Prostate gland (tissue), 2 donors: Measurements from ENCODE around the gene LRCH1. TPM values are rescaled to one million over a fixed set of nuclear protein-coding genes. Genes with fewer than 3 reads are reported as not detected.

Experiments
- DNase-seq: peaks from one replicate; pipeline ENCODE4 v3.0.0-alpha.2; 2019; ENCODE audit warnings: low spot score
- H3K27ac ChIP-seq, 2 donors: fragments of 200-600 bp; sonication (generic); 2 replicates each; pipeline ENCODE4 v1.5.1; 2017 to 2019
- H3K27me3 ChIP-seq: fragments of 200-600 bp; sonication (generic); replicated peaks from 2 replicates; pipeline ENCODE4 v1.5.1; 2019; ENCODE audit not compliant: insufficient read depth
- H3K36me3 ChIP-seq, 2 donors: fragments of 200-600 bp; sonication (generic); 1 replicate in 1 of 2; 2 replicates in 1 of 2; pipeline versions ENCODE4 v1.5.1 to v1.8.1; 2017 to 2019
- H3K4me1 ChIP-seq: fragments of 200-600 bp; sonication (generic); replicated peaks from 2 replicates; pipeline ENCODE4 v1.5.1; 2019
- H3K4me3 ChIP-seq, 2 donors: fragments of 200-600 bp; sonication (generic); 2 replicates each; pipeline ENCODE4 v1.5.1; 2017 to 2019
- H3K9me3 ChIP-seq: fragments of 200-600 bp; sonication (generic); 2 replicates; pipeline ENCODE4 v1.5.1; 2017
- POLR2A ChIP-seq: fragments of 450-650 bp; IDR thresholded peaks from one replicate; pipeline ENCODE4 v1.6.1; 2016; ENCODE audit warnings: antibody characterized with exemption, mild to moderate bottlenecking
- POLR2AphosphoS5 ChIP-seq: sonication (generic); formaldehyde crosslinking; IDR thresholded peaks from one replicate; pipeline ENCODE4 v1.6.1; 2017; ENCODE audit warnings: antibody characterized with exemption
- WGBS: methylation state at CpG from one replicate; pipeline ENCODE4 v1.1.5; 2018; 5-methylcytosine and 5-hydroxymethylcytosine counted together
- intact Hi-C: fragments of 100-400 bp; cut with DNase I; formaldehyde crosslinking; loops from one replicate; pipeline ENCODE4 v1.14.2; 2022
- total RNA-seq, 2 donors: library from RNA; depleted of rRNA; stranded (reverse); fragments of >200 nt; gene quantifications; one replicate each; pipeline ENCODE4 v1.1.0, GENCODE V29; 2016
- TF ChIP-seq, protein P1 (sequence below), 4 experiments: fragments of 200-600 bp in 2 of 4; fragments of 450-650 bp in 2 of 4; sonication (generic) in 2 of 4; IDR thresholded peaks; 1 replicate in 3 of 4; 2 replicates in 1 of 4; pipeline ENCODE4 v1.5.1; 2016 to 2019; ENCODE audit warnings: antibody characterized with exemption in 4 of 4, mild to moderate bottlenecking in 2 of 4, moderate library complexity in 2 of 4

LRCH1 gene
- total RNA-seq, 2 donors from 2014 or later, result 14.8 to 17.2 TPM

- Histone ChIP-seq H3K27me3 (no peaks in the 10 kb centered on the region), H3K27ac (peak overlapping the region in 1 of 2 donors; percentile 13), H3K4me3 (no peak overlapping the region), H3K36me3 (no peaks in the 10 kb centered on the region), H3K4me1 (peaks cover 7% of the 10 kb centered on the region), H3K9me3 (no peaks in the 10 kb centered on the region)
- 88% methylated on average over 7 of the region's 7 CpGs for whole genome bisulfite sequencing
- no peak for DNase-seq
- intact Hi-C loops, result no loop called here
- no peak for TF ChIP-seq POLR2AphosphoS5
- TF ChIP-seq, protein P1, sequence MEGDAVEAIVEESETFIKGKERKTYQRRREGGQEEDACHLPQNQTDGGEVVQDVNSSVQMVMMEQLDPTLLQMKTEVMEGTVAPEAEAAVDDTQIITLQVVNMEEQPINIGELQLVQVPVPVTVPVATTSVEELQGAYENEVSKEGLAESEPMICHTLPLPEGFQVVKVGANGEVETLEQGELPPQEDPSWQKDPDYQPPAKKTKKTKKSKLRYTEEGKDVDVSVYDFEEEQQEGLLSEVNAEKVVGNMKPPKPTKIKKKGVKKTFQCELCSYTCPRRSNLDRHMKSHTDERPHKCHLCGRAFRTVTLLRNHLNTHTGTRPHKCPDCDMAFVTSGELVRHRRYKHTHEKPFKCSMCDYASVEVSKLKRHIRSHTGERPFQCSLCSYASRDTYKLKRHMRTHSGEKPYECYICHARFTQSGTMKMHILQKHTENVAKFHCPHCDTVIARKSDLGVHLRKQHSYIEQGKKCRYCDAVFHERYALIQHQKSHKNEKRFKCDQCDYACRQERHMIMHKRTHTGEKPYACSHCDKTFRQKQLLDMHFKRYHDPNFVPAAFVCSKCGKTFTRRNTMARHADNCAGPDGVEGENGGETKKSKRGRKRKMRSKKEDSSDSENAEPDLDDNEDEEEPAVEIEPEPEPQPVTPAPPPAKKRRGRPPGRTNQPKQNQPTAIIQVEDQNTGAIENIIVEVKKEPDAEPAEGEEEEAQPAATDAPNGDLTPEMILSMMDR (IDR thresholded peaks at IDR 0.05), result no peak
- TF ChIP-seq POLR2A, result no peak
Observed at GRCh38 chr13:46598140-46598819, 45.3 kb downstream of the LRCH1 start.

DNA sequence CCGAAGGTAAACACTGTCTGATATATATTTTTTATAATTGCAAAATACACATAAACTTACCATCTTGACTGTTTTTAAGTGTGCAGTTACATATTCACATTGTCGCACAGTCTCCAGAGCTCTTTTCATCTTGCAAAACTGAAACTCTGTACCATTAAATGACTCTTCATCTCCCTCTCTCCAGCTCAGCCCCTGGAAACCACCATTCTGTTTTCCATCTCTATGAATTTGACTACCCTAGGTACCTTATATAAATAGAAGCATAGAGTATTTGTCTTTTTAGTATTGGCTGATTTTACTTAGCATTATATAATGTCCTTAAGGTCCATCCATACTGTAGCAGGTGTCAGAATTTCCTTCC is 45.8 kb downstream of the LRCH1 start:
- no peak for TF ChIP-seq POLR2AphosphoS5
- TF ChIP-seq POLR2A, result no peak
- TF ChIP-seq, protein P1 (IDR thresholded peaks at IDR 0.05), result no peak
- Histone ChIP-seq H3K4me3 (no peak overlapping the region), H3K9me3 (no peaks in the 10 kb centered on the region), H3K27me3 (no peaks in the 10 kb centered on the region), H3K36me3 (no peaks in the 10 kb centered on the region), H3K4me1 (peaks cover 7% of the 10 kb centered on the region), H3K27ac (no peak overlapping the region)
- intact Hi-C loops, result no loop called here
- 89% methylated on average over 2 of the region's 2 CpGs for WGBS
- DNase-seq, result no peak

DNA sequence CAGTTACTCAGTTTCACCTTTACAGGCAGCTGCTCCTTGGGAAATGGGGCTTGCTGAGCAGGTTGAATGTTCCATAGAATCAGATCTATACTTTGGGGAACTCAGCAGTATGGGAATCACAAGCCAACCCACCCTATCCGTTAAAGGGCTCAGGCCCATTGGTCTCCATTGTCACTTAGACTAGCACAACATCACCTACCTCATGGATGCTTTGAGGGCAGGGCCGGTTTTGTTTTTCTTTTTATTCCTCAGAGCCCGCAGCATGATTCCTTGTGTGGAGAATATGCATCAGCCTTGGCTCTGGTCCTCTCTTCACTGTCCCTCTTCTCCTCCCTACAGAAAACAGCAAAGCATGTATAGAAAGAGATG is 48.0 kb downstream of the LRCH1 start:
- no peaks in the 10 kb centered on the region for H3K9me3 ChIP-seq
- H3K4me3 ChIP-seq, result no peak overlapping the region
- intact Hi-C loops, result no loop called here
- no peaks in the 10 kb centered on the region for H3K27me3 ChIP-seq
- H3K4me1 ChIP-seq, result peaks cover 5% of the 10 kb centered on the region
- no peaks in the 10 kb centered on the region for H3K36me3 ChIP-seq
- WGBS, result 89% methylated on average over 3 of the region's 3 CpGs
- no peak overlapping the region for H3K27ac ChIP-seq
- no peak for DNase-seq
- TF ChIP-seq, protein P1 (IDR thresholded peaks at IDR 0.05), result no peak
- TF ChIP-seq POLR2AphosphoS5 (no peak), POLR2A (no peak)

DNA sequence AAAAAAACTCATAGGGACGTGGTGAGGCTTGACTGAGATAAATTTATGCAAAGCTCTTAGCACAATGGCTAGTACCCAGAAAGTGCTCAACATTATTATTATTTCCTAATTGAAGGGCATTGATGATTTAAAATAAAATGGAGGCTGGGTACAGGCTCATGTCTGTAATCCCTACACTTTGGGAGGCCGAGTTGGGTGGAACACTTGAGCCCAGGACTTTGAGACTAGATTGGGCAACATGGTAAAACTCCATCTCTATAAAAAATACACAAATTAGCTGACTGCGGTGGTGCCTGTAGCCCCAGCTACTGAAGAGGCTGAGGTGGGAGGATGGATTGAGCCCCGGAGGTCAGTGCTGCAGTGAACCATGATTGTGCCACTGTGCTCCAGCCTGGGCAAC is 49.6 kb downstream of the LRCH1 start:
- no peaks in the 10 kb centered on the region for H3K9me3 ChIP-seq
- 94% methylated on average over 4 of the region's 4 CpGs for WGBS
- no peaks in the 10 kb centered on the region for H3K27me3 ChIP-seq
- TF ChIP-seq POLR2AphosphoS5, result no peak
- TF ChIP-seq, protein P1 (IDR thresholded peaks at IDR 0.05), result no peak
- no peak for TF ChIP-seq POLR2A
- H3K4me3 ChIP-seq, result no peak overlapping the region
- no peak for DNase-seq
- H3K4me1 ChIP-seq, result peaks cover 5% of the 10 kb centered on the region
- intact Hi-C loops, result no loop called here
- no peak overlapping the region for H3K27ac ChIP-seq
- no peaks in the 10 kb centered on the region for H3K36me3 ChIP-seq

- H3K4me3 ChIP-seq, result no peak overlapping the region
- intact Hi-C loops, result no loop called here
- H3K27ac ChIP-seq, result peak overlapping the region in 1 of 2 donors; percentile 75
- H3K27me3 ChIP-seq, result no peaks in the 10 kb centered on the region
- TF ChIP-seq POLR2AphosphoS5, result no peak
- TF ChIP-seq, protein P1 (IDR thresholded peaks at IDR 0.05), result no peak
- TF ChIP-seq POLR2A, result no peak
- no peak for DNase-seq
- 83% methylated on average over 4 of the region's 4 CpGs for WGBS
- H3K9me3 ChIP-seq, result no peaks in the 10 kb centered on the region
- no peaks in the 10 kb centered on the region for H3K36me3 ChIP-seq
- H3K4me1 ChIP-seq, result peaks cover 5% of the 10 kb centered on the region
Observed at GRCh38 chr13:46603165-46603603, 50.2 kb downstream of the LRCH1 start.
